Kidney (tissue), 14 donors: ENCODE results near the gene HOXB7. TPM values are rescaled to one million over a fixed set of nuclear protein-coding genes. Genes with fewer than 3 reads are reported as not detected.
A peak's percentile ranks its signal among the peaks of the same experiment; 100 is the strongest.

Source experiments
- DNase-seq, 5 donors: peaks; one replicate each; pipeline ENCODE4 v3.0.0-alpha.2; 2013 to 2020
- FAIRE-seq: peaks from 2 replicates; lab custom pipeline; 2012; peaks lifted over from hg19 to GRCh38; lab: Jason Lieb, UNC
- H3K27ac ChIP-seq, 2 donors: one replicate each; pipeline ENCODE4 v1.7.0; 2013; ENCODE audit warnings: low read depth in 2 of 2, low read length in 2 of 2, inconsistent platforms in 1 of 2
- H3K27me3 ChIP-seq: one replicate; pipeline ENCODE4 v1.7.1; 2013; ENCODE audit warnings: low read length, inconsistent platforms; ENCODE audit not compliant: control insufficient read depth, insufficient read depth
- H3K36me3 ChIP-seq, 3 donors: one replicate each; pipeline versions ENCODE4 v1.7.0 to v1.7.1; 2013; ENCODE audit warnings: low read length in 3 of 3, control low read depth in 1 of 3, inconsistent platforms in 1 of 3; ENCODE audit not compliant: insufficient read depth in 3 of 3, control insufficient read depth in 2 of 3
- H3K4me1 ChIP-seq, 3 donors: one replicate each; pipeline versions ENCODE4 v1.7.0 to v1.7.1; 2013; ENCODE audit warnings: low read length in 3 of 3, inconsistent platforms in 1 of 3, low read depth in 1 of 3; ENCODE audit not compliant: control insufficient read depth in 2 of 3, insufficient read depth in 2 of 3
- H3K4me3 ChIP-seq, 3 donors: one replicate each; pipeline versions ENCODE4 v1.7.0 to v1.8.1; 2013; ENCODE audit warnings: low read length in 3 of 3, control low read depth in 1 of 3, inconsistent platforms in 1 of 3
- H3K9ac ChIP-seq, 3 donors: one replicate each; pipeline versions ENCODE4 v1.7.0 to v1.7.1; 2013; ENCODE audit warnings: low read length in 3 of 3, control low read depth in 1 of 3, inconsistent platforms in 1 of 3
- H3K9me3 ChIP-seq, 3 donors: one replicate each; pipeline versions ENCODE4 v1.7.0 to v1.7.1; 2013; ENCODE audit warnings: low read length in 3 of 3, control low read depth in 1 of 3, inconsistent platforms in 1 of 3; ENCODE audit not compliant: control insufficient read depth in 2 of 3, insufficient read depth in 1 of 3
- intact Hi-C: fragments of 100-400 bp; cut with DNase I; formaldehyde crosslinking; loops from one replicate; pipeline ENCODE4 v1.11.1; 2022
- polyA plus RNA-seq: library from polyadenylated mRNA; stranded (reverse); fragments of 350-450 nt; fragmentation: Illumina TruSeq; extraction: RNeasy Lipid Tissue Mini Kit (QIAGEN cat#74804); gene quantifications from one replicate; pipeline ENCODE4 v1.2.3, GENCODE V29; 2014; ENCODE audit warnings: low read depth, low replicate concordance; ENCODE audit not compliant: insufficient read depth
- total RNA-seq: library from RNA; stranded (reverse); fragmentation: NEBNext Ultra II Directional; extraction: Animal tissue kit (Norgen Biotek cat#: 25700); gene quantifications from one replicate; pipeline ENCODE4 v1.2.1, GENCODE V29; 2021
- TF ChIP-seq, protein P1 (sequence below): IDR thresholded peaks from 3 replicates; pipeline ENCODE4 v1.5.1; 2012; ENCODE audit warnings: mild to moderate bottlenecking, moderate library complexity, borderline replicate concordance; ENCODE audit not compliant: insufficient read depth; ENCODE audit errors: extremely low read depth
- donor health status: control.
- donor health status: control.
- donor health status: control.
- donor health status: control.
- donor health status: control.
- donor health status: DM: yes; HTN: yes; CAD: no.
- donor health status: Normal renal cell carcinoma (clear cell type).

The HOXB7 gene
- total and polyA plus RNA-seq, 2 donors from 2014 or later, result 45.4 to 49.6 TPM

DNA sequence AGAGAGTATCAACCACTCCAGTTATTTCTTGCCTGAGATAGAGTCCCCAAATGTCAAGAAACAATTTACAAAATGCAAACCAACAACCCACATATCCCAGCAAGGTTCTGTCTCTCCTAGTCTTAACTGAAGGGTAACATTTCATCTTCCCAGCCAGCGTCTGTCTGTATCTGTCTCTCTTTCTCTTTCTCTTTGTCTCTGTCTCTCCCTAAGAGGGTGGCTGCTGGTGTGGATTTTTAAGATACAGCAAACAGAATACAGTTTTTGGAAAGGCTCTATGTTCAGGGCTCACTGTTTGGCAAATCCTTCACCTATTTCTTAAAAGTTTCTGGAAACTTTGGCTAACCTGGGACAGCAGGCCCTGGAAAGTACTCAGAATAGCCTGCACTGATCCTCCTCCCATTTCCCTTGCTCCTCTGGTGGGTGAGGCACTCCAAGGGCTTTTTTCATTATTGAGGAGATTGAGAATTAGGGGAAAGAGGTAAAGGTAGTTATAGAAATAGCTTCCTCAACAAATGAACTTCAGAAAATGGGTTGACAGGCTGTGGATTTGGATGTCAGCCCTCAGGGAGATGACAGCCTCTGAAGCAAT is 38.9 kb downstream of the HOXB7 start:
- H3K4me1 ChIP-seq, result peaks cover 14 to 29% (median 28%) of the 10 kb centered on the region in 3 donors
- no peak for DNase-seq
- no peaks in the 10 kb centered on the region for H3K36me3 ChIP-seq
- TF ChIP-seq, protein P1, sequence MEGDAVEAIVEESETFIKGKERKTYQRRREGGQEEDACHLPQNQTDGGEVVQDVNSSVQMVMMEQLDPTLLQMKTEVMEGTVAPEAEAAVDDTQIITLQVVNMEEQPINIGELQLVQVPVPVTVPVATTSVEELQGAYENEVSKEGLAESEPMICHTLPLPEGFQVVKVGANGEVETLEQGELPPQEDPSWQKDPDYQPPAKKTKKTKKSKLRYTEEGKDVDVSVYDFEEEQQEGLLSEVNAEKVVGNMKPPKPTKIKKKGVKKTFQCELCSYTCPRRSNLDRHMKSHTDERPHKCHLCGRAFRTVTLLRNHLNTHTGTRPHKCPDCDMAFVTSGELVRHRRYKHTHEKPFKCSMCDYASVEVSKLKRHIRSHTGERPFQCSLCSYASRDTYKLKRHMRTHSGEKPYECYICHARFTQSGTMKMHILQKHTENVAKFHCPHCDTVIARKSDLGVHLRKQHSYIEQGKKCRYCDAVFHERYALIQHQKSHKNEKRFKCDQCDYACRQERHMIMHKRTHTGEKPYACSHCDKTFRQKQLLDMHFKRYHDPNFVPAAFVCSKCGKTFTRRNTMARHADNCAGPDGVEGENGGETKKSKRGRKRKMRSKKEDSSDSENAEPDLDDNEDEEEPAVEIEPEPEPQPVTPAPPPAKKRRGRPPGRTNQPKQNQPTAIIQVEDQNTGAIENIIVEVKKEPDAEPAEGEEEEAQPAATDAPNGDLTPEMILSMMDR, result no peak
- no peak for FAIRE-seq
- no peaks in the 10 kb centered on the region for H3K27me3 ChIP-seq
- no peaks in the 10 kb centered on the region for H3K9me3 ChIP-seq
- intact Hi-C loops, result no loop called here
- peak overlapping the region; percentile 81 to 86 for H3K27ac ChIP-seq
- H3K4me3 ChIP-seq, result peak overlapping the region in 2 of 3 donors; percentile 32 to 51
- H3K9ac ChIP-seq, result peak overlapping the region; percentile 23 to 82 (median 68)

DNA sequence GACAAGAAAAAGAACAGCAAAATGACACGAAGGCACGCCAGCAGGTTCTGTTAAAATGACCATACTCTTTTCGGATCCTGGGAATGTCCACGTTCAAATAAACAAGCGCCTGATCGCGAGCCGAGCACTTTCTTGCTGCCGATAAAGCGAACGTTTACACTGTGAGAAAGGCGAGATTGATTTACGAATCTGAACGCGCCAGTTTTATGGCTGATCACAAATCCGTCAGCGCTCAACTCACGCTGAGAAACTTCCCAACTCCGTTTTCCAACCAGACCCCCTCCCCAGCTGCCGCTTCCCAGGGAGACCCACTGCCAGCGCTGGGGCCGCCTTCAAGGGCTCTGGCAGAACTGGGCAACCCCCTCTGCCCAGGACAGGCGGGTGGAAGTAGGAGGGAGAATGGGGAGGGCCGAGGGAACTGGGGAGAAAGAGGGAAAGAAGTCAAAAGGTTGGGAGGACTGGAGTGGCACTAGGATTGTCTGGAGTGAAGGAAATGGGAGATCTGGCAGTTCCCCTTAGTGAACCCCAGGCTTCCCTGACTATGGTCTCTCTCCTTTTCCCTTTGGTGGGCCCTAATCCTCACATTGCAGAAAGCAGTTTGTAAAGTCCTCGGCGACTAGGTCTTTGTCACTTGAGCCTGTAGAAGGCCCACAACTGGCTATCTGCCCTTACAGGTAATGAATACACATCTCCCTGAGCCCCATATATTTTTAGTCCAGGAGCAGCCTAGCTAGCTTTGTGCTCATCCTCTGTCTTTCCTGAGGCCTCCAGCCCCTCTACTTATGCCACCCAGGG is 39.6 kb downstream of the HOXB7 start:
- Histone ChIP-seq H3K36me3 (peaks cover 0 to 5% (median 0%) of the 10 kb centered on the region in 3 donors), H3K9ac (peak overlapping the region; percentile 1 to 82 (median 68)), H3K4me1 (peaks cover 17 to 35% (median 33%) of the 10 kb centered on the region in 3 donors), H3K9me3 (no peaks in the 10 kb centered on the region), H3K27ac (peak overlapping the region; percentile 81 to 86), H3K4me3 (peak overlapping the region; percentile 32 to 51 (median 34)), H3K27me3 (no peaks in the 10 kb centered on the region)
- FAIRE-seq (no peak), DNase-seq (peak in 4 of 5 donors; percentile 83 to 93 (median 88))
- intact Hi-C loops, result no loop called here
- TF ChIP-seq, protein P1, result no peak

GRCh38 chr17:48570325-48571023 is 40.3 kb downstream of the HOXB7 start:
- intact Hi-C loops, result no loop called here
- no peak for DNase-seq
- peak overlapping the region in 2 of 3 donors; percentile 13 to 51 for H3K4me3 ChIP-seq
- H3K4me1 ChIP-seq, result peaks cover 23 to 38% (median 35%) of the 10 kb centered on the region in 3 donors
- TF ChIP-seq, protein P1, result no peak
- H3K27me3 ChIP-seq, result no peaks in the 10 kb centered on the region
- H3K36me3 ChIP-seq, result peaks cover 2 to 5% (median 2%) of the 10 kb centered on the region in 3 donors
- peak overlapping the region; percentile 81 to 86 for H3K27ac ChIP-seq
- peak overlapping the region; percentile 1 to 82 (median 43) for H3K9ac ChIP-seq
- no peaks in the 10 kb centered on the region for H3K9me3 ChIP-seq
- no peak for FAIRE-seq
